COLO668 (cell line): Measurements from ENCODE around the gene DEPDC7.
"Not testable (repeated sequence)": the region's sequence is repeated elsewhere in the genome, so short reads cannot be mapped to it uniquely, and the experiment has no call there.

Experiments
- DNase-seq: peaks from one replicate; lab custom pipeline; 2025; ENCODE audit not compliant: unreplicated experiment; lab: John Stamatoyannopoulos, UW

The DEPDC7 gene

GRCh38 chr11:33021937-33022336 is 6.3 kb downstream of the DEPDC7 start:
- no peak for DNase-seq

- DNase-seq, result no peak
These were observed 9.7 kb downstream of the DEPDC7 start for GRCh38 chr11:33025339-33025722.

DNA sequence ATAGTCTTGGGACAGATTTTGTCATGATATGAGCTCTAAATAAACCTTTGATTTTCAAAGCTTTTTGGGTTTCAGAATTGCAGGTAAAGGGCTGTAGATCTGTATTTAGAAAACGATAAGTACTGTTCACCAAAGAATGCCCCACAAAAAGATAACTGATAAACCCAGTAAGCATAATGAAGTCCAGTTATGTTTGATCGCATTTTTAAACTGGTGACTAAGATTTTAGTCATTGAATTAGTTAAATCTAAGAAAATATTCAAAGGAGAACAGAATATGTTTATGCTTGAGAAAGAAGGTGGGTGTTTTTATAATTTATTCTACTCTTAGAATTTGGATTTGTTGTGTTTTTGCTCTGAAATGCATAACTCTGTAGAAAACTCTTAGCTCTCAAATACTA is 11.6 kb downstream of the DEPDC7 start:
- DNase-seq, result no peak

- no peak for DNase-seq
These were observed 12.3 kb downstream of the DEPDC7 start for GRCh38 chr11:33027846-33028536.

DNA sequence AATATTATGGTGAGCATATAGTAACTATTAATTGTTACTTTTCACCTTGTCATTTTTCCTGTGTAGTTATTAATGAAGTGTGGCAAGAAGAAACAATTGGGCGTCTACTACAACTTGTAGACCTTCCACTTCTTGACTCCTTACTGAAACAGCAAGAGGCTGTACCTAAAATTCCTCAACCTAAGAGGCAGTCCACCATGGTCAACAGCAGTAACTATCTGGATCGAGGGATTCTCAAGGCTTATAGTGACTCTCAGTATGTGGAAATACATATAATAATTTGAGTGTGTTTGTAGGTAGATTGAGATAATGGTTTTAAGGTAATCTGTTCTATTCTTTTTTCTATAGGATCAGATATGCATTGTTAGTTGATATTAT is 12.8 kb downstream of the DEPDC7 start:
- DNase-seq, result no peak

DNA sequence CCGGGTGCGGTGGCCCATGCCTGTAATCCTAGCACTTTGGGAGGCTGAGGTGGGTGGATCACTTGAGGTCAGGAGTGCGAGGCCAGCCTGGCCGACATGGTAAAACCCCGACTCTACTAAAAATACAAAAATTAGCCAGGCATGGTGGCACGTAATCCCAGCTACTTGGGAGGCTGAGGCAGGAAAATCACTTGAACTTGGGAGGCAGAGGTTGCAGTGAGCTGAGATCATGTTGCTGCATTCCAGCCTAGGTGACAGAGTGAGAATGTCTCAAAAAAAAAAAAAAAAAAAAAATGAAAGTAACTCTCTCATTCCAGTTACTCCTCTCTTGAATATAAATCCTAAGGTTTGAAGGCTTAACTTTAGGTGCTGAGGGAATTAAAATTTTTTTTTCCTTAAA is 13.5 kb downstream of the DEPDC7 start:
- DNase-seq, result not testable (repeated sequence)

GRCh38 chr11:33033493-33033892 is 17.8 kb downstream of the DEPDC7 start:
- DNase-seq, result no peak

DNA sequence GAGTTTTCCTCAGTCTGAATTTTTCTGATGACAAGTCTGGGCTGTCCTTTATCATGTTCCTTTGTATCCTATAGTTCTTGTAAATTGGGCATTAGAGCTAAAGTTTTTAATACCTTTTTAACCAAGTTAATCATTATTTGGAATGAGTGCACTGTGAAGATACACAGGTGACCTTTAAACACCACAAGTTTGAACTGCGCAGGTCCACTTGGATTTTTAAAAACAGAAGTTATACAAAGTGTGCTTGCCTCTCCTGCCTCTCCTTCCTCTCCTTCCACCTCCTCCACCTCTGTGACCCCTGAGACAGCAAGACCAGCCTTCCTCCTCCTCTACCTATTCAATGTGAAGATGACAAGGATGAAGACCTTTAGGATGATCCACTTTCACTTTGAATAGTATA is 19.3 kb downstream of the DEPDC7 start:
- no peak for DNase-seq

- DNase-seq, result peak; percentile 93
These were observed 23.8 kb downstream of the DEPDC7 start, which contains the start of gene TCP11L1 for GRCh38 chr11:33039274-33040032. Gene TCP11L1 (plus strand): TSS chr11:33039572. CDS start chr11:33043774, 4,202 bp downstream.

GRCh38 chr11:33040033-33040861 is 24.6 kb downstream of the DEPDC7 start:
- peak; percentile 46 for DNase-seq

DNA sequence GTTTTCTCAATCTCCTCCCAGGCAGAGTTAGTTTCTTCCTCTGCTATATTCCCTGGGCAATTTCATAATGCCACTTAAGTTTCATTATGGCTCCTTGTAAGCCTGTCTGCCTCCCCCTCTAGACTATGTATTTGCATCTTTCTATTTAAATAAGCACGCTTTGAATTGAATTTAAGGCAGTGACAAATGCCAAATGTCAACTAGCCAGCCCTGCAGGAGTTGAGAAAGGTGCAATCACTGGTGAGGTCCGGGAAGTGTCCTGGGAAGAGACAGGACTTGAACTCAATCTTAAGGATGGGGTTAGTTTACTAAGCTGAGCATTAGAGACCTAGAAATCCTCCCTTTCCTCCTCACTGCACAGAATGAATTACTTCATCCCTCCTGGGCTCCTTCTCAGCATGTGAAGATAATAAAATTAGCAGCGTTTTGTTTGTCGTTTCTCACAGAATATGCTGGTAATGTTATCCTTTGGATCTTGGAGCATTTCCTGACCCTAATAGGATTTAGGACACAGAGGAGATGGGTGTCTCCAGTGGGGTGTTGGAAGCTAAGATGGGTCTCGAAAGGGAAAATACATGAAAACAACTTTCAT is 25.3 kb downstream of the DEPDC7 start:
- DNase-seq, result no peak

- no peak for DNase-seq
These were observed 27.6 kb downstream of the DEPDC7 start for GRCh38 chr11:33043221-33043830.

DNA sequence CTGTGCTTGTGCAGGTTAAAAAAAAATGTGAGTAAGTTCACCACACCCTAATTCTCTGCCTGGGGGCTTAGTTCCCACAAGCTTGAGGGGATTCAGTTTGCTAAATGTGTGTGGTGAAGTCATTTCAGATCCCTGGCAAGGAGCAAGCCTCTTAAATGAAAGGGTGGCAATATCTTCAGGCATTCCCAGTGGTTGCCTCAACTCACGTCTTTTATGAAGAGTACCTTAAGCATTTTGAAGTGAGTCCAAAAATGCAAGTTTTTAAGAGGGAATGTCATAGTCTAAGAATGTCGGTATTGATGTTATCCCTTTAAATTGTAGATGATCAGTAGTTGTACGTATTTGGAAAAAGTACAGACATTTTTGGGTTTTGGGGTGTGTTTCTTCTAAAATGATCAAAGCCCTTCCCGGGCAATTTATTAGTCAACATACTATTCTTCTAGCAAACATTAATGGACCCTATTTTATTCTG is 28.6 kb downstream of the DEPDC7 start:
- no peak for DNase-seq

DNA sequence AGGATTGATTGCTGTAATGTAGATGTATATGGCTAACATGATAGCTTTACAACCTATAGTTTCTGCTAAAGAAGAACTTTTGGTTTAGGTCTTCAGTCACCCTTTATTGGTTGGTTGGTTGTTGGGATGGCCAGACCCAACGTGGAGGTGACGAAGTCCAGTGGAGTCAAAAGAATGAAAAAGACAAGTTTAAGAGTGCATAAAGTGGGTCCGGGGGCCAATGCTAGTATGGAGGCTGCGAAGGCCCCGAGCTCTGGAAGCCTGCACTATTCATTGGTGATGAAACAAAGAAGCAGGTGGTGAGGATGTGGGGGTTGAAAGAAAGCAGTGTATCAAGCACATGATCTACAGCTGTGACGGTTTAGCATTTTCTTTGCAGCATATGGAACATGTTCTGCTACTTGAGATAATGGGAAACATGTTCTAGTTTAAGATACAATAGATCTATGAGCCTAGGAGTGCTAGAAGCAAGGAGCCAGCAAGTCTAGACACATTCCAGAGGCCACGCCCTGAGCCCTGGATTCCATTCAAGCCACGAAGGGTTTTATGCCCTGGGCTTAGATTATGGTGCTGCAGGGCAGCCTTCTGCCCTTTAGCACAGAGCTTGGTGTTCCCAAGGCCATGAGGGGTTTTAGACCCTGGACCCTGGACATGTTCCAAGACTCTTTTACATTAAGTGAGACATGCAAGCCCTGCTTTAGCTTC is 30.0 kb downstream of the DEPDC7 start:
- no peak for DNase-seq

GRCh38 chr11:33048701-33049100 is 33.0 kb downstream of the DEPDC7 start:
- DNase-seq, result not testable (repeated sequence)

- DNase-seq, result peak; percentile 59
These were observed 34.1 kb downstream of the DEPDC7 start for GRCh38 chr11:33049565-33050408.

GRCh38 chr11:33052231-33052630 is 36.6 kb downstream of the DEPDC7 start:
- DNase-seq, result no peak

DNA sequence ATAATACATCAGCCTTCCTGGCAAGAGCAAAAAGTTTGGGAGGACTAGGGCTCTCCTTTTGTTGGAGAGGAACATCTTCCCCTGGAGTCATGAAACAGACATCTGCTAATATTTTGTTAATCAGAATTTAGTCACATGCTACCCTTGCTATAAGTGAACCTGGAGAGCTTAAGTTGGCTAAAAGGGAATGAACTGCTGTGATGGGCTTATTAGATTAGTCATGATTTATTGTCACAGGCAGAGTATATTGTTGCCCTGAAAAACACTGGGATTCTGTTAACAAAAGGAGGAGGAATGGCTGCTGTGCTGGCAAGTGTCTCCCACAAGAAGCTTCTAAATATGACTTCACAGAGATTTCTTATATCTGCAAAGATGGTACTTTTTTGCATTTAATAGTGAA is 39.7 kb downstream of the DEPDC7 start:
- DNase-seq, result no peak

GRCh38 chr11:33057284-33057683 is 41.6 kb downstream of the DEPDC7 start:
- DNase-seq, result no peak
